ENCODE measurements around the gene ARHGAP5. TPM values are rescaled to one million over a fixed set of nuclear protein-coding genes. Genes with fewer than 3 reads are reported as not detected.

The ARHGAP5 gene
- polyA plus RNA-seq, 1 experiment = 45.6 TPM

DNA sequence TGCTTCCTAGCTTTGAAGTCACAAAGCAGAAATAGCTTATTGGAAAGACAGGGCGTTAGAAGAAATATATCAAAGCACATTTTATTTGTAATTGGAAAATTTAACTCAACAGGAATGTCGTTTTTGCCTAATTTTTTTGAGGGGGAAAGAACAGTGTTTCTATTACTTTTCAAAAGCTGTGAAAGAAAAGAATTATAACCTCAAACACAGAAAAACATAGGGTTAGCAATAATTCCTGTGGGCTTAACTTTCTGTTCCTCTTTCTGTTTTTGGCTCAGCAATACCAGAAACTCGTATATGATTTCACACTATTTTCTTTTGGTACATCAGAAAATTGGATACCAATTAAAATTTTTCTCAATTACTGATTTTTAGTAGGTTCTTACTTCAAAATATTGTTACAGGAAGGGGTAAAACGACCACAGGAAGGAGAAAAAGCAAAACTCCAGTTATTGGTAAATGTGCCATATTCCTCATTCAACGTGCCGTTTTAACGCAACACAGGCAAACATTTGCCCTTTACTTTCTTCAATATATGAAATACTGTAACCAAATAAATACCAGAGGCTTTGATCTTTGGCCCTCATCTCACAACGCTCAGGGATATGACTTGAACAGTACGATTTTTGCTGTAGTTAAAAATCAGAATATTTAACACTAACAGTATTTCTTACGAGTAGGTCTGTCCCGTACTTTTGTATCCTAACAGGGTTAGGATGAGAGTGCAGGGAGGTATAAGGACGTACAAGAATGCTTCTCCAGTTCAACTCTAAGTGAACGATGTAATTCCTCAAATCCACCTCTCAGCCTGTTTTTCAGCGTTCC, 123.5 kb downstream of the ARHGAP5 start:
- TF ChIP-seq, protein P1, sequence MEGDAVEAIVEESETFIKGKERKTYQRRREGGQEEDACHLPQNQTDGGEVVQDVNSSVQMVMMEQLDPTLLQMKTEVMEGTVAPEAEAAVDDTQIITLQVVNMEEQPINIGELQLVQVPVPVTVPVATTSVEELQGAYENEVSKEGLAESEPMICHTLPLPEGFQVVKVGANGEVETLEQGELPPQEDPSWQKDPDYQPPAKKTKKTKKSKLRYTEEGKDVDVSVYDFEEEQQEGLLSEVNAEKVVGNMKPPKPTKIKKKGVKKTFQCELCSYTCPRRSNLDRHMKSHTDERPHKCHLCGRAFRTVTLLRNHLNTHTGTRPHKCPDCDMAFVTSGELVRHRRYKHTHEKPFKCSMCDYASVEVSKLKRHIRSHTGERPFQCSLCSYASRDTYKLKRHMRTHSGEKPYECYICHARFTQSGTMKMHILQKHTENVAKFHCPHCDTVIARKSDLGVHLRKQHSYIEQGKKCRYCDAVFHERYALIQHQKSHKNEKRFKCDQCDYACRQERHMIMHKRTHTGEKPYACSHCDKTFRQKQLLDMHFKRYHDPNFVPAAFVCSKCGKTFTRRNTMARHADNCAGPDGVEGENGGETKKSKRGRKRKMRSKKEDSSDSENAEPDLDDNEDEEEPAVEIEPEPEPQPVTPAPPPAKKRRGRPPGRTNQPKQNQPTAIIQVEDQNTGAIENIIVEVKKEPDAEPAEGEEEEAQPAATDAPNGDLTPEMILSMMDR (IDR thresholded peaks at IDR 0.05; ENCODE audit: low read depth, low read length) = no peak
- peak overlapping the region; percentile 66 for H3K4me3 ChIP-seq (ENCODE audit: low read depth, low read length)
- ChIA-PET POLR2A (no interaction called here), CTCF (no interaction called here)
- no peaks in the 10 kb centered on the region for H3K27me3 ChIP-seq (ENCODE audit: control insufficient read depth, insufficient read depth, low read length)
- DNase-seq (ENCODE audit: low read depth, low spot score) = no peak
- H3K27ac ChIP-seq (ENCODE audit: low read depth, low read length) = no peak overlapping the region
- no peaks in the 10 kb centered on the region for H3K9me3 ChIP-seq (ENCODE audit: control insufficient read depth, insufficient read depth, low read length)

DNA sequence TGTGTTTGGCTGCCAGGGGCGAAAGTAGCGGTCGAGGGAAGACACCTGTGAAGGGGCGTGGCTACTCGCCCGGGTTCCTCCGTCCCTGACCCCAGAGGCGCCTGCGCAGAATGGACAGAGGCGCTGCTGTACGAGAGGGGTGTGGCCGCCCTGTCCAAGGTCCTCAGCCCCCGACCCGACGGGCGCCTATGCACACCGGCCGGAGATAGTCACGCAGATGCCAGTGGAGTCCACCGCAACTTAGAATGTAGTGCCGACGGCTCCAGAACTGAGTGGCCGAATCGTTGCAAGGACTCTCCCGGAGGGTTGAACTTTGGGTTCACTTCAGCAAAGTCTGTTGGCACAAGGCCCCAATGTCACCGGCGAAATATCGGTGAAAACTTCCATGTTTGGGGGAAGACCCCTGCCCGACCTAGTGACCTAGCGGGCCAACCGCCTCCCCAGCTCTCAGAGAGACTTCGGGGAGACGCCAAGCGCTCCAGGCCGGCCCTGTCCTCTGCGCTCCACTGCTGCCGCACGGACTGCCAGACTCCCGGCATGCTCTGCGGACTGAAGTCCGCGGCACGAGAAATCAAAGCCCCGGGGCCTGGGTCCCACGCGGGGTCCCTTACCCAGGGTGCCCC, 124.2 kb downstream of the ARHGAP5 start:
- Histone ChIP-seq H3K27me3 (ENCODE audit: control insufficient read depth, insufficient read depth, low read length) (no peaks in the 10 kb centered on the region), H3K9me3 (ENCODE audit: control insufficient read depth, insufficient read depth, low read length) (no peaks in the 10 kb centered on the region), H3K4me3 (ENCODE audit: low read depth, low read length) (peak overlapping the region; percentile 66), H3K27ac (ENCODE audit: low read depth, low read length) (no peak overlapping the region)
- ChIA-PET CTCF (no interaction called here), POLR2A (no interaction called here)
- TF ChIP-seq, protein P1 (IDR thresholded peaks at IDR 0.05; ENCODE audit: low read depth, low read length) = no peak
- DNase-seq (ENCODE audit: low read depth, low spot score) = no peak

DNA sequence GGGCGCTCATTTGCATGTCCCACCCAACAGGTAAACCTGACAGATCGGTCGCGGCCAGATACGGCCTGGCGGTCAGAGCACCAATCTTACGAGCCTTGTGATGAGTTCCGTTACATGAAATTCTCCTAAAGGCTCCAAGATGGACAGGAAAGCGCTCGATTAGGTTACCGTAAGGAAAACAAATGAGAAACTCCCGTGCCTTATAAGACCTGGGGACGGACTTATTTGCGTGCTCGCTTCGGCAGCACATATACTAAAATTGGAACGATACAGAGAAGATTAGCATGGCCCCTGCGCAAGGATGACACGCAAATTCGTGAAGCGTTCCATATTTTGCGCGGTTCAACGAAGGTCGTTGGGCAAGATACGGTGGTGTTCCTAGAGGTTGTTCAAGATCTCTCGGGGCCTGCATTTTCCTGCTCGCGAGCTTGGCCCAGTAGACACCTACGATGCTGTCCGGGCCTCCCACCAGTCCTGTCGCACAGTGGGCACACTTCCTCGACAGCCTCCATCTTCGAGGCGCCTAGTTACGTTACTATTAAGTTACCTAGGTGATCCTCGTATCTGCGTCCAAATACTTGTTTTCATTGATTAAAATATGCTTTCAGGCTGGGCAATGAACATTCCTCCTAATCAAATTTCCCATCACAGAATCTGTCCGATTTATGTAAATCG, 124.8 kb downstream of the ARHGAP5 start, which contains the start of gene RNU6-7:
RNU6-7 (plus strand) TSS at position 230 of the 675 bp plus-strand sequence.
- Histone ChIP-seq H3K27me3 (ENCODE audit: control insufficient read depth, insufficient read depth, low read length) (peaks cover 1% of the 10 kb centered on the region), H3K9me3 (ENCODE audit: control insufficient read depth, insufficient read depth, low read length) (no peaks in the 10 kb centered on the region), H3K27ac (ENCODE audit: low read depth, low read length) (no peak within 1 kb of the TSS), H3K4me3 (ENCODE audit: low read depth, low read length) (peak within 1 kb of the TSS; percentile 70)
- CTCF ChIA-PET = interaction anchor here (1.5 kb wide), 1 partner anchor 128 kb away, joined by 7 read pairs; no protein-coding TSS in a partner anchor
- POLR2A ChIA-PET = no interaction called here
- TF ChIP-seq, protein P1 (IDR thresholded peaks at IDR 0.05; ENCODE audit: low read depth, low read length) = no peak
- DNase-seq (ENCODE audit: low read depth, low spot score) = no peak

DNA sequence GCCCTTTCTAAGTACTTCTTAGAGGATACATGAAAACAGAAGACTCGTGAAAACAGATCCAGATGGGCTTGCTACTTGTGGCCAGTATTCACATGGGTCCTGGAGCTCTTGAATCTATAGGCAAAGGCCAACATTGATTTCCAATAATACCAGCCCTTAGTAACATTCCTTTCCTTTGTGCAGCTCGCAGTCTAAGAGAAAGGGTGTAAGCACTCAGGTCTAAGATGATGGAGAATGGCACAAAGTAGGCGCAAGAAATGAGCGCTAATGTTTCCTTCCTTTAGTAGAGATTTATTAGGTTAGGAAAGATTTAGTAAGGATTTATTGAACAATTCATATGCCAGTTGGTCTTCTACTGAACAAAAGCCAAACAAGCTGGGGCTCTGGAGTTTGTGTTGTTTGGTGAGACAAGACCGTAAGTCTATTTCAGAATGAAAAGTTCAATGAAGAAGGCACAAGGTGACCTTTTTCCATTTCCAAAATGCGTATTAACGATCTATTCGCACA, 125.4 kb downstream of the ARHGAP5 start:
- Histone ChIP-seq H3K9me3 (ENCODE audit: control insufficient read depth, insufficient read depth, low read length) (no peaks in the 10 kb centered on the region), H3K27me3 (ENCODE audit: control insufficient read depth, insufficient read depth, low read length) (peaks cover 2% of the 10 kb centered on the region), H3K27ac (ENCODE audit: low read depth, low read length) (no peak overlapping the region), H3K4me3 (ENCODE audit: low read depth, low read length) (peak overlapping the region; percentile 70)
- TF ChIP-seq, protein P1 (IDR thresholded peaks at IDR 0.05; ENCODE audit: low read depth, low read length) = no peak
- ChIA-PET CTCF (interaction anchor here (1.5 kb wide), 1 partner anchor 129 kb away, joined by 7 read pairs; no protein-coding TSS in a partner anchor), POLR2A (no interaction called here)
- DNase-seq (ENCODE audit: low read depth, low spot score) = no peak

Data from AG04450 (cell line).